SK-N-SH treated with all-trans-retinoic acid at 6 μM for 48 hours (cell line): ENCODE measurements around the gene PRSS33.

Experiments used
- ATAC-seq: fragments of 200-7000 bp; cut with Tn5 transposase; 3 replicates; pipeline ENCODE4 v1.9.1; 2020; ENCODE audit warnings: mild to moderate bottlenecking, moderate library complexity
- ARNTL ChIP-seq: fragments of 450-650 bp; formaldehyde crosslinking; IDR thresholded peaks from 2 replicates; pipeline ENCODE4 v1.5.0; 2020; ENCODE audit warnings: low read depth, mild to moderate bottlenecking, moderate library complexity, borderline replicate concordance
- BACH2 ChIP-seq: fragments of 250-450 bp; sonication (Bioruptor Pico); IDR thresholded peaks from 2 replicates; pipeline ENCODE4 v1.9.0; 2021; ENCODE audit warnings: mild to moderate bottlenecking, borderline replicate concordance
- CSDC2 ChIP-seq: fragments of 250-450 bp; sonication (Bioruptor Pico); IDR thresholded peaks from 2 replicates; pipeline ENCODE4 v1.5.0; 2020; ENCODE audit warnings: mild to moderate bottlenecking, moderate library complexity
- CSRNP3 ChIP-seq: fragments of 250-450 bp; sonication (Bioruptor Pico); IDR thresholded peaks from 2 replicates; pipeline ENCODE4 v1.5.1; 2021; ENCODE audit warnings: mild to moderate bottlenecking, moderate library complexity
- ESRRG ChIP-seq: fragments of 250-450 bp; sonication (Bioruptor Pico); IDR thresholded peaks from 2 replicates; pipeline ENCODE4 v1.6.1; 2021; ENCODE audit warnings: mild to moderate bottlenecking
- OSR1 ChIP-seq: fragments of 250-450 bp; sonication (Bioruptor Pico); IDR thresholded peaks from 2 replicates; pipeline ENCODE4 v1.8.0; 2022; ENCODE audit warnings: moderate library complexity, mild to moderate bottlenecking, inconsistent platforms
- POU6F1 ChIP-seq: fragments of 250-450 bp; sonication (Bioruptor Pico); IDR thresholded peaks from 2 replicates; pipeline ENCODE4 v1.8.0; 2021; ENCODE audit warnings: low read depth, mild to moderate bottlenecking, moderate library complexity, borderline replicate concordance
- PPARA ChIP-seq: fragments of 250-450 bp; sonication (Bioruptor Pico); IDR thresholded peaks from 2 replicates; pipeline ENCODE4 v1.5.0; 2020; ENCODE audit warnings: mild to moderate bottlenecking, borderline replicate concordance
- RARB ChIP-seq: fragments of 250-450 bp; sonication (Bioruptor Pico); IDR thresholded peaks from 2 replicates; pipeline ENCODE4 v1.8.0; 2021; ENCODE audit warnings: mild to moderate bottlenecking, moderate library complexity
- SNAI2 ChIP-seq: fragments of 250-450 bp; sonication (Bioruptor Pico); IDR thresholded peaks from 2 replicates; pipeline ENCODE4 v1.5.0; 2020; ENCODE audit warnings: mild to moderate bottlenecking, moderate library complexity
- ZC3H10 ChIP-seq: fragments of 250-450 bp; sonication (Bioruptor Pico); IDR thresholded peaks from 2 replicates; pipeline ENCODE4 v1.5.1; 2021; ENCODE audit warnings: mild to moderate bottlenecking, moderate library complexity
- ZFP3 ChIP-seq: fragments of 250-450 bp; sonication (Bioruptor Pico); IDR thresholded peaks from 2 replicates; pipeline ENCODE4 v1.5.0; 2020; ENCODE audit warnings: mild to moderate bottlenecking, moderate library complexity
- ZFP30 ChIP-seq: fragments of 450-650 bp; formaldehyde crosslinking; IDR thresholded peaks from 2 replicates; pipeline ENCODE4 v1.5.0; 2022; ENCODE audit warnings: mild to moderate bottlenecking, moderate library complexity
- ZNF565 ChIP-seq: fragments of 450-650 bp; formaldehyde crosslinking; conservative IDR thresholded peaks from 2 replicates; pipeline ENCODE4 v1.5.0; 2020; ENCODE audit warnings: low read depth, mild to moderate bottlenecking, moderate library complexity
- ZNF70 ChIP-seq: fragments of 450-650 bp; formaldehyde crosslinking; IDR thresholded peaks from 2 replicates; pipeline ENCODE4 v1.5.0; 2020; ENCODE audit warnings: mild to moderate bottlenecking, moderate library complexity
- ZNF8 ChIP-seq: fragments of 450-650 bp; formaldehyde crosslinking; IDR thresholded peaks from 2 replicates; pipeline ENCODE4 v1.5.0; 2020; ENCODE audit warnings: mild to moderate bottlenecking, moderate library complexity
- TF ChIP-seq, protein P1 (sequence below): fragments of 250-450 bp; sonication (Bioruptor Pico); IDR thresholded peaks from 2 replicates; pipeline ENCODE4 v1.8.0; 2020; ENCODE audit warnings: mild to moderate bottlenecking, moderate library complexity, borderline replicate concordance
- TF ChIP-seq, protein P2 (sequence below): fragments of 250-450 bp; sonication (Bioruptor Pico); IDR thresholded peaks from 2 replicates; pipeline ENCODE4 v1.5.0; 2020; ENCODE audit warnings: mild to moderate bottlenecking, moderate library complexity
- TF ChIP-seq, protein P3 (sequence below): fragments of 250-450 bp; sonication (Bioruptor Pico); IDR thresholded peaks from 2 replicates; pipeline ENCODE4 v1.5.1; 2020; ENCODE audit warnings: low read depth, mild to moderate bottlenecking, moderate library complexity

The PRSS33 gene

GRCh38 chr16:2819939-2820835 is 32.8 kb upstream of the PRSS33 start:
- no peak for TF ChIP-seq CSRNP3 (CRISPR knock-in tag)
- no peak for TF ChIP-seq ZC3H10 (CRISPR knock-in tag)
- no peak for TF ChIP-seq CSDC2
- no peak for TF ChIP-seq BACH2
- no peak for TF ChIP-seq OSR1 (CRISPR knock-in tag)
- TF ChIP-seq, protein P1, sequence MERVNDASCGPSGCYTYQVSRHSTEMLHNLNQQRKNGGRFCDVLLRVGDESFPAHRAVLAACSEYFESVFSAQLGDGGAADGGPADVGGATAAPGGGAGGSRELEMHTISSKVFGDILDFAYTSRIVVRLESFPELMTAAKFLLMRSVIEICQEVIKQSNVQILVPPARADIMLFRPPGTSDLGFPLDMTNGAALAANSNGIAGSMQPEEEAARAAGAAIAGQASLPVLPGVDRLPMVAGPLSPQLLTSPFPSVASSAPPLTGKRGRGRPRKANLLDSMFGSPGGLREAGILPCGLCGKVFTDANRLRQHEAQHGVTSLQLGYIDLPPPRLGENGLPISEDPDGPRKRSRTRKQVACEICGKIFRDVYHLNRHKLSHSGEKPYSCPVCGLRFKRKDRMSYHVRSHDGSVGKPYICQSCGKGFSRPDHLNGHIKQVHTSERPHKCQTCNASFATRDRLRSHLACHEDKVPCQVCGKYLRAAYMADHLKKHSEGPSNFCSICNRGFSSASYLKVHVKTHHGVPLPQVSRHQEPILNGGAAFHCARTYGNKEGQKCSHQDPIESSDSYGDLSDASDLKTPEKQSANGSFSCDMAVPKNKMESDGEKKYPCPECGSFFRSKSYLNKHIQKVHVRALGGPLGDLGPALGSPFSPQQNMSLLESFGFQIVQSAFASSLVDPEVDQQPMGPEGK (CRISPR knock-in tag) = no peak
- no peak for TF ChIP-seq ZFP30 (CRISPR knock-in tag)
- no peak for TF ChIP-seq ZNF70
- no peak for TF ChIP-seq ZNF565 (CRISPR knock-in tag)
- TF ChIP-seq ARNTL (CRISPR knock-in tag) = no peak
- TF ChIP-seq, protein P2, sequence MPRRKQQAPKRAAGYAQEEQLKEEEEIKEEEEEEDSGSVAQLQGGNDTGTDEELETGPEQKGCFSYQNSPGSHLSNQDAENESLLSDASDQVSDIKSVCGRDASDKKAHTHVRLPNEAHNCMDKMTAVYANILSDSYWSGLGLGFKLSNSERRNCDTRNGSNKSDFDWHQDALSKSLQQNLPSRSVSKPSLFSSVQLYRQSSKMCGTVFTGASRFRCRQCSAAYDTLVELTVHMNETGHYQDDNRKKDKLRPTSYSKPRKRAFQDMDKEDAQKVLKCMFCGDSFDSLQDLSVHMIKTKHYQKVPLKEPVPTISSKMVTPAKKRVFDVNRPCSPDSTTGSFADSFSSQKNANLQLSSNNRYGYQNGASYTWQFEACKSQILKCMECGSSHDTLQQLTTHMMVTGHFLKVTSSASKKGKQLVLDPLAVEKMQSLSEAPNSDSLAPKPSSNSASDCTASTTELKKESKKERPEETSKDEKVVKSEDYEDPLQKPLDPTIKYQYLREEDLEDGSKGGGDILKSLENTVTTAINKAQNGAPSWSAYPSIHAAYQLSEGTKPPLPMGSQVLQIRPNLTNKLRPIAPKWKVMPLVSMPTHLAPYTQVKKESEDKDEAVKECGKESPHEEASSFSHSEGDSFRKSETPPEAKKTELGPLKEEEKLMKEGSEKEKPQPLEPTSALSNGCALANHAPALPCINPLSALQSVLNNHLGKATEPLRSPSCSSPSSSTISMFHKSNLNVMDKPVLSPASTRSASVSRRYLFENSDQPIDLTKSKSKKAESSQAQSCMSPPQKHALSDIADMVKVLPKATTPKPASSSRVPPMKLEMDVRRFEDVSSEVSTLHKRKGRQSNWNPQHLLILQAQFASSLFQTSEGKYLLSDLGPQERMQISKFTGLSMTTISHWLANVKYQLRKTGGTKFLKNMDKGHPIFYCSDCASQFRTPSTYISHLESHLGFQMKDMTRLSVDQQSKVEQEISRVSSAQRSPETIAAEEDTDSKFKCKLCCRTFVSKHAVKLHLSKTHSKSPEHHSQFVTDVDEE (CRISPR knock-in tag) = no peak
- TF ChIP-seq SNAI2 (CRISPR knock-in tag) = no peak
- no peak for TF ChIP-seq ESRRG (CRISPR knock-in tag)
- TF ChIP-seq RARB (CRISPR knock-in tag) = no peak
- TF ChIP-seq PPARA (CRISPR knock-in tag) = no peak
- TF ChIP-seq POU6F1 (CRISPR knock-in tag) = no peak
- TF ChIP-seq ZFP3 (CRISPR knock-in tag) = no peak
- ATAC-seq = no peak

DNA sequence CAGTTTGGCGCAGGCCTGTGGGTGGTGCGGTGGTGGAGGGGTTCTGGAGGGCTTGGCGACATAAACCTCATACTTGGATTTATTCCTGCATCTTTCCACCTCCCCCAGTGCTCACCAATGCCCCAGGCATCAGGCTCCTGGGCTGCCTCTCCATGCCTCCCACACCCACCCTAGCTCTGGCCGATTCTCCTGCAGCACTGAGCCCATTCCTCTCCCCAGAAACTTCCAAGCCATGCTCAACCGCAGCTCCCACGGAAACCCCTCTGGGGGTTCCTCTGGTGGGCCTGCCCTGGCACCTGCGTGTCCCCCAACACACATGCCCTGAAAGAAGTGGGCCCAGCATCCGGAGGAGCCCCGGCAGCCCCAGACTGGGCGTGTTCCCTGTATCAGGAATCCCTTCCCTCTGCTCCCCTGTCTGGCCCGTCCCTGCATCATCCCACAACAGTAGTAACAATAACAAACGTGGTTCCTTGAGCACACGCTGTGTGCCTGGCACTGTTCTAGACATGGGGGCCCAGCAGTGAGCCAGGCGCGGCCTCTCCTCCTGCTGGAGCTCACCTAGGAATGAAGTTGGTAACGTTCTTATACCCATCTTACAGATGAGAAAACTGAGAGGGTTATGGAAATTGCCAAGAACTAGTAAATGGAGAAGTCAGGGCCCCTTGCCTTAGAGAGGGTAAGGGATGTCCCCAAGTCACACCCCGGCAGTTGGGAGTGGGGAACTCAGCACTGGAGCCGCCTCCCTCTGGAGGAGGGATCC is 32.0 kb upstream of the PRSS33 start:
- TF ChIP-seq ESRRG (CRISPR knock-in tag) (no peak), ZNF565 (CRISPR knock-in tag) (no peak), BACH2 (no peak), PPARA (CRISPR knock-in tag) (no peak), ZC3H10 (CRISPR knock-in tag) (no peak), RARB (CRISPR knock-in tag) (no peak), OSR1 (CRISPR knock-in tag) (no peak), ZFP30 (CRISPR knock-in tag) (no peak), ZNF8 (CRISPR knock-in tag) (no peak), POU6F1 (CRISPR knock-in tag) (no peak)
- TF ChIP-seq, protein P1 (CRISPR knock-in tag) = no peak
- TF ChIP-seq, protein P3, sequence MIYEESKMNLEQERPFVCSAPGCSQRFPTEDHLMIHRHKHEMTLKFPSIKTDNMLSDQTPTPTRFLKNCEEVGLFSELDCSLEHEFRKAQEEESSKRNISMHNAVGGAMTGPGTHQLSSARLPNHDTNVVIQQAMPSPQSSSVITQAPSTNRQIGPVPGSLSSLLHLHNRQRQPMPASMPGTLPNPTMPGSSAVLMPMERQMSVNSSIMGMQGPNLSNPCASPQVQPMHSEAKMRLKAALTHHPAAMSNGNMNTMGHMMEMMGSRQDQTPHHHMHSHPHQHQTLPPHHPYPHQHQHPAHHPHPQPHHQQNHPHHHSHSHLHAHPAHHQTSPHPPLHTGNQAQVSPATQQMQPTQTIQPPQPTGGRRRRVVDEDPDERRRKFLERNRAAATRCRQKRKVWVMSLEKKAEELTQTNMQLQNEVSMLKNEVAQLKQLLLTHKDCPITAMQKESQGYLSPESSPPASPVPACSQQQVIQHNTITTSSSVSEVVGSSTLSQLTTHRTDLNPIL (CRISPR knock-in tag) = no peak
- no peak for ATAC-seq
